CD4-positive, alpha-beta T cell treated with Interleukin-6 at 100 ng/mL for 8 hours (primary cell): Measurements from ENCODE around the gene OSBPL2.

ENCODE experiments used
- DNase-seq: peaks from one replicate; pipeline ENCODE4 v3.0.0-alpha.2; 2020; ENCODE audit warnings: mixed read lengths, low spot score

The OSBPL2 gene

DNA sequence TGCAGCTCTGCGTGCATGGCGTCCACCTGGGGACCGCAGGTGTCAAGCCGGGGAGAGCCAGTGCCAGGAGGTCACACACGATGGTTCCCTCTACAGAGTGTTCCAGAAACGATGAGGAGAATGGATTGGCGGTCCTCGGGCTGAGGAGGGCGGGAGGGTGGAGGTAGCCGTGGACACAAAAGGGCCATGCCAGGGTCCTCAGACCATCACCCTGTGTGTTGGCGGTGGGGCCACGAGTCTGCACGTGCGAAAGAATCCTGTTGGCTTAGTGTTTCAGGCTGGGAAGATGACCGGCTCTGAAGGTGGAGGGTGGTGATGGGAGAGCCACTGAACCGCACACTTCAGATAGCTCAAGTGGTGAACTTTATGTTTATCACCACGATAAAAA is 31.9 kb upstream of the OSBPL2 start:
- DNase-seq, result no peak

- no peak for DNase-seq
Observed at GRCh38 chr20:62208061-62208794, 30.1 kb upstream of the OSBPL2 start.

DNA sequence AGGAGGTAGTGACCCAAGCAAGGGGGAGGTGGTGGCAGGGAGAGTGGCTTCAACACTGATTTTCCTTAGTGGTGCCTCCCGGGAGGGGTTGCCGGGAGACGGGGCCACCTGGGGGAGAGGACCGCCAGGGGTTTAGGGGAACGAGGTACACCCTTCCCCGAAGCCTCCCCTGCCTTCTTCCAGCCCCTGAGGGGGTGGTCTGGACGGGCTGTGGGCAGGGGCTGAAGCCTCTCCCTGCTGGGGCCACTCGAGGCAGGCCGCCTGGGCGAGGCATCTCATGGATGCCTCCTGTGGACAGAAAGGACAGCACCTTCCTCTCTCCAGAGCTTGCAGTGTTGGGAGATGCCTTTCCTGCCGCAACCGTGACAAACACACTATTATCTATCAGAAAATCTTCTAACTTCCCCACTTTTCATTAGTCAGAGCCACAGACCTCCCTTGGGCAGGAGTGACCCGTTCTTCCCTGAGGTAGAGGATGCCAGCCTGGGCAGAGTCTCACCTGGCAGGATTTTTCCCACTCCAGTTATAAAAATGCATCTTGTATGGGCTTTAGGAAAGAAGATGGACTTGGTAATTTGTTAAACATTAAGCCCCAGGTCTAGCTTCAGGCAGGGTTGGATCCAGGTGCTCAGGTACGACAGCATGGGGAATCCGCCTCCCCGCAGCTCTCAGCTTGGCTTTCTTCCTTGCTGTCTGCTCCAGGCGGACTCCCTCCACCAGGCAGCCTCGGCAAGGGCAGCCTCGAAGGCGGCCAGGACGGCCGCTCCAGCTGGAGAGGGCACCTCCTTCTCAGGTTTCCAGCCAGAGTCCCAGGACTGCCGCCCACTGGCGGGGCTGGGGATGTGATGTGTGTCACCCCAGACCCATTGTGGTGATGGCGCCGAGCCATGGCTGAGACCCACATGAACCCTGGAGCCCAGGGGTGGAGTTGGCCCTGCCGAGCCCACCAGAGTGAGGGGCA is 29.2 kb upstream of the OSBPL2 start:
- DNase-seq, result no peak

DNA sequence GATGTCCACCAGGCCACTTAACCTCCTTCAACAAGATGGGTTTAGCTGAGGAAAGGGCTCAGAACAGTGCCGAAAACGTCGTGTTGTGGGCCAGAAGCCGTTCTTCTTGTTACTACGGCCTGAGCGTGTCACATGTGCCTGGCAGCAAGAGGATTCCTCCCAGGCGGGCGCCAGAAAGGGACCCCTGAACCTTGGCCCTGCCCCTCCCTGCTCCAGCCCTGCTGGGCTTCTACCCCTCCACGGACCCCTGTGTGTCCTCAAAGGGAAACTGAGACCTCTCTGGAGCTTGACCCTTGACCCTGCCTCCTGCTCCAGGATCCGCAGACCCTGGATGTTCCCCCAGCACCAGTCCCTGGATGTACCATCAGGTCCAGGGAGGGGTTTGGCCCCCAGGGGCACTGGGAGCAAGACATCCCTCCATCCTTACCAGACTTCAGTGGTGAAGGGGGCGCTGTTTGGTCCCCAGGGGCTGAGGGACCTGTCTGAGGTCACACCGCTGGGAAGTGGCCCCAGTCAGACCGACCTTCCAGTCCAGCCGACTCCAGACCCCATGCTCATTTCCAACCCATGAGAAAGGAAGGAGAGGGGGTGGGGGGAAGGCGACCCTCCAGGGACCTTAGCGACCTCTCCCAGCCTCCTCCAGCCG is 28.3 kb upstream of the OSBPL2 start:
- no peak for DNase-seq

- DNase-seq, result no peak
Observed at GRCh38 chr20:62210496-62210855, 27.8 kb upstream of the OSBPL2 start.

DNA sequence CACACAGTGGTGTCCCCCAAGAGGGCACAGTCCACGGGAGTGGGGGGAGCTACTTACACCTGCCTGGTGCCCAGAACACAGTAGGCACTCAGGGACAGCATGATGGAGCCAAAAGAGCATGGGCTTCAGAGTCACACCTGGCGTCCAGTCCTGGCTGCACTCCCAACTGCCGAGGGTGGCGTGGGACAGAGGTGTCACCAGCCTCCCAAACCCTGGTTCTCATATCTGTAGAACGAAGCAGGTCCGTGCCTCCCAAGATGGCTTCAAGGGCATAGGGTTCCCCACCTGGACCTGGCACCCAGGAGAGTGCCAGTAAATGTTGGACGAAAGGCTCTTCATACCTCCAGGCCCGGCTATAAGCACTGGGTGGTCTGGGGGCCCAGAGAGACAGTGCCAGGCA is 27.1 kb upstream of the OSBPL2 start:
- DNase-seq, result no peak

DNA sequence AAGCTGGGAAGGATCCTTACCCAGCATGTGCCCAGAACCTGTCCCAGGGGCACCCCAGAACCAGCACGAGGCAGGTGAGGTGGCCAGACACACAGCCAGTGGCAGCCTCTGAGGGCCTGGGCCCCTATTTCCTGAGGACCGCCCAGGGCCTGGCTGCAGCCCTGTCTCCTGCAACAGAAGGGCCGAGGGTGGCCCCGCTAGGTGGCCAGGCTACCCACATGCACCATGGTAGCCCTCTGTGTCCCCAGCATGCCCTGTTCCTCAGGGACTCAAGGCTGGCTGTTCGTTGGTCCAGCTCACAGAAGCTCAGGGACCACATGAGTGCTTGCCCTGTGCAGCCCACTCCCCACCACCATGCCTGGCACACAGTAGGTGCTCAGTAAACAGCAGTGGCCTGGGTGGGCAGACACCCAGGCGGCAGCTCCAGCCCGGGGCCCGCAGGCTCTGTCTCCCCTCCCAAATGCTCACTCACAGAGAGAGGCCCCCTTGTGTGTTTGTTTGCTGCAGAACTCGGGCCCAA is 26.5 kb upstream of the OSBPL2 start:
- DNase-seq, result no peak

DNA sequence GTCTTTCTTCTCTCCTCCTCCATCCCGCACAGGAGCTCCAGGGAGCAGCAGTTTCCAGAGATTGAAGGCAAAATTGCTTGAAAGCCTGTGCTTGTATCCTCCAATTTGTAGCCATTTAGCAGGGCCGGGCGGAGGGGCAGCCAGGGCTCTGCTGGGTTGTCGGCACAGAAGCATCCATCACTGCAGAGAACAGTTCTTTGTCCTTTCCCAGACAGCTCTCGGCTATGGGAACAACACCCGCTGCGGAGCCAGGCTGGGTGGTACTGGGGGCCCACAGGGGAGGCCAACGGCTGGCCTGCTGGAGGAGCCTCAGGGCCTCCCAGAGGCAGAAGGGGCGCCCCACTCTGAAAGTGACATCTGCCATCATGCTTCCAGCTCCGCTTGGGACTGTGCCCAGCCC is 26.0 kb upstream of the OSBPL2 start:
- no peak for DNase-seq

DNA sequence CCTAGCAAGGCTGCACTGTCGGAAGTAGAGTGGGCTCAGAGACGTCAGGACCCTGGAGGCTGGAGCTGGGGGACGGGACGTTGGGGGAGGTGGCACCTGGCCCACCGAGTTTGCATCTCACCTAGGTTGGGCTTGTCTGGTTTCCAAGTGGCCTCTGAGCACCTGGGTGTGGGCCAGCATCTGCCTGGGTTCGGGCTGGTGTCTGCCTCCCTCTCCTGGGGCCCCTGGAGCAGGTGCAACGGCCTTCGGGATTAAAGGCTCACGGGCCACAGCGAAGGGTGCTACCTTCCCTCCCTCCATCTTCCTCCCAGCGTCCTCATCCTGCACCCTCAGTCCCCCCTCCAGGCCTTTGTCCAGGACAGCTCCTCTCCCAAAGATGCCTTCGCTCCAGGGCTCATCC is 24.3 kb upstream of the OSBPL2 start:
- no peak for DNase-seq

DNA sequence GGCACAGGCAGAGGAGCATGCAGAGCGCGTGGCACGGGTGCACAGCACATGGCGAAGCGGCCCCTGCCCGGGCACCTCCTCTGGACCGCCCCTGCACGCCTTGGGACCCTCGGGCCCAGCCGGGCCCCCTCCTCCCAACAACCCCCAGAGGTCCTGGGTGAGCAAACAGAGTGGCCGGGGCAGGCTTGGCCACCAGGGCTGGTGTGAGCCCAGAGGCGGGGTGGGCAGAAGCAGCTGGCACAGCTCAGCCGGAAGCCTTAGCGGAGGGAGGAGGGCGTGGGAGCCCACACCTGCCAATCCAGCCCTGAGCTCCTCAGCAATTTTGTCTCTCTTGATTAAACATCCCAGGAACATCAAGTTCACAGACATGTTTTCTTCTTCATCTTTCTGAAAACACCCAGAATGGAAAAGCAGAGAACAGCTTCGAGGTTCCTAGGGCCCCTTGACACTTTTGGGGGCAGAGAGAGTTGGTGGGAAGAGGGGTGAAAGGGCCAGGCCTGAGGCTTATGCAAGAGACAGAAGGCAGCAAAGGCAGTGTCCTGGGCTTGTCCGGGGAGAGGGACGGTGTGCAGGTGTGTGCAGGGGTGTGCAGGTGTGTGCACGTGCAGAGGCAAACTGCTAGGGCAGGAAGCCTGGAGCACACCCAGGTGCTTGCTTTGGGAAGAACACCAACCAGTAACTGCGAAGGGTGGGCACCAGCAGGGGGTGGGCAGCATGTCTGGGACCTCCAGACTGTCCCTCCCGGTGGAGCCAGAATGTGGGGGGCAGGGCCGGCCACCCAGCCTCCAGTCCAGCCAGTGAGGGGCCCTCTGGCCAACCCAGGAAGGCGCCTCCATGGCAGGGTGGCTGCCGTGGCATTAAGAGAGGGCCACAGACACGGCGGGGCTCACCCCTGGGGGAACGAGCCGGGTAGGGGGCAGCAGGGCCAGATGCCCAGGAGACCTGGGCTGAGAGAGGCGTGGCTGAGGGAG is 23.0 kb upstream of the OSBPL2 start:
- no peak for DNase-seq

DNA sequence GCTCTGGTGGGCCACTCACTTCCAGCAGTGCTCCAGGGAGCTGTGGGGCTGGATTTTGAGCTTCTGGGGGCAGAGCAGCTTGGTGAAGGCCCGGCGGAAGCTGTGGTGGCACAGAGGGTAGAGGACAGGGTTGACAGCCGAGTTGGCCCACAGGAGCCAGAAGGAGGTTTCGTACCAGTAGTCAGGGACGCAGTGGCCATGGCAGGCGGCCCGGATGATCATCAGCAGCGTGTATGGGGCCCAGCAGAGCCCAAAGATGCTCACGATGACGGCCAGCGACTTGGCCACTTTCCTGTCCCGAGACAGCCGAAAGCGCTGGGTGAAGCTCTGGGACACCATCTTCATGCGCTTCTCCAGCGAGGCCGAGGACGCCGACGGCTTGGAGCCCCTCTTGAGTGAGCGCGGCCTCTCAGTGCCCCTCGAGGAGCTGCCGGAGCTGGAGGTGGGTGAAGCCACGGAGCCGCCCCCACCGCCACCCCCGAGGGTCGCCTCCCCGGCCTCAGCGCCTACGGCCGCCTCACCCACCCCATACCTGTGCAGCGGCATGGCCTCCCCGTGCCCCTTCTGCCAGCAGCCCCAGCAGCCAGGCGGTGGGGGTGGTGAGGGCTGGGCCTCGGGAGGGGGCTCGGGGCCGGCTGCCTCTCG is 22.2 kb upstream of the OSBPL2 start:
- DNase-seq, result no peak

GRCh38 chr20:62216636-62217566 is 21.4 kb upstream of the OSBPL2 start:
- DNase-seq, result no peak

DNA sequence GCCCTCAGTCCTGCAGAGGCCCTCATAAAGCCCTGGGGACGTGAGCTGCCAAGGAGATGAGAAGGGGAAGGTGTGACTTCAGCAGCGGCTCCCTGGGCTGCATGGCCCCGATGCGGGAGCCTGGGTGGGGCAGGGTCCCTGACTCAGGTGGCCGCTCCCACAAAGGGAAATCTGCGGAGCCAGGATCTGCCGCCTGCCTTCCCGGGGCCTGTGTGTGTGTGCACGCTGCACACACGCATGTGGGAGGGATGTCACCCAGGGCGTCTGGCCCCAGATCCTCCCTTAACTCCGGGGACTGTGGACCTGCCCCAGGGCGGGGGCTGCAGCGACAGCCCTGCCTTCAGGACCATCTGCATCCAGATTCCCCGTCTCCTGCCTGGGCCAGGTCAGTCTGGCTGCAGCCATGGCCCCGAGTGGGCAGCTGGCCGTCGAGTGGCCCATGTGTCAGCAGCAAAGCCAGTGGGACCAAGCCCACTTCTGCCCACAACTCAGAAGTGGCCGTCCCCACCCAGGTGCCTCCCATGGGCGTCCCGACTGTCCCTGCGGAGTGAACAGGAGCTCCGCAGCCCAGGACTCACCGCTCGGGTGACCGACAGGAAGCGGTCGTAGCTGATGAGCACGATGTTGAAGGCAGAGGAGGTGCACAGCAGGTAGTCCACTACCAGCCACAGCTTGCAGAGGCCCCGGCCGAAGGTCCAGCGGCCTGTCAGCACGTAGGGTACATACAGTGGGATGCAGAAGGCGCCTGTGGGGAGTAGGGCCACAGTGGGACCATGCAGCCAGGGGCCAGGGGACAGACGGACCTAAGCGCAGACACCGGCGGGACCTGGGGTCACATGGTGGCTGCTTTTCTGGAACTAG is 20.2 kb upstream of the OSBPL2 start:
- no peak for DNase-seq

DNA sequence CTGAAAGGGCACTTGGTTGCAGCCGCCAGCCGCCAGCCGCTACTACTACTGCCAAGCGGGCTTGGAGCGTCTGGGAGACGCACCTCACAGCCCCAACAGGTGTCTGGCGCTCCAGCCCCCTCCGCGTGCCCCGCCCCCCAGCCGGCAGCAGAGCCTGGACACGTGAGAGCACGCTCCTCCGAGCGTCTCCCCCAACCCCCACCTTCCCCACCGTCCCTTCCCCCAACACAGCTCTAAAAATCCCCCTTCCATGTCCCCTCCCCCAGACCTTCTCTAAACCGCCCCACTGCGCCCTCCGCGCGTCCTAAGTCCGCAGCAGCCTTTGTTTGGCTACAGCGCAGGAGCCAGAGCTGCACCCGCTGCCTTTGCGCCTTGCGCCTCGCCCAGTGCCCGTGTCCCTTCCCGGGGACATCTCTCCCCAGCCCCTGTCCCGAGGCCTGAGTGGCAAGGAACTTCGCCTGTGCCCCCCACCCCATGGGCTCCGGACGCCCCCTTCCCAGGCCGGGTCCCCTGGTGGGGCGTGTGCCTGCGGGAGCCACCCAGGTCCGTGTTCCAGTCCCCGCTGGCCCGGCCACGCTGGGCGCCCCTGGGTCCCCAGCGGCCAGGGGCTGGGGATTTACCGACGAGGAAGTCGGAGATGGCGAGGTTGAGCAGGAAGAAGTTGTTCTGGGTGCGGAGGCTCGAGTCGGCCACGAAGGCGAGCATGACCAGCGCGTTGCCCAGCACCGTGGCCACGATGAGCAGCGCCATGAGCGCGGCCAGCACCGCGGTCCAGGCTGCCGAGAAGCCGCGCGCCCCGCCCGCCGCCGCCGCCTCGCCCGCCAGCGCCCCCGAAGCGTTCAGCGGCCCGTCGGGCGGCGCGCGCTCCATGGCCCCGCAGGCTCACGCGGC is 19.0 kb upstream of the OSBPL2 start:
- no peak for DNase-seq

DNA sequence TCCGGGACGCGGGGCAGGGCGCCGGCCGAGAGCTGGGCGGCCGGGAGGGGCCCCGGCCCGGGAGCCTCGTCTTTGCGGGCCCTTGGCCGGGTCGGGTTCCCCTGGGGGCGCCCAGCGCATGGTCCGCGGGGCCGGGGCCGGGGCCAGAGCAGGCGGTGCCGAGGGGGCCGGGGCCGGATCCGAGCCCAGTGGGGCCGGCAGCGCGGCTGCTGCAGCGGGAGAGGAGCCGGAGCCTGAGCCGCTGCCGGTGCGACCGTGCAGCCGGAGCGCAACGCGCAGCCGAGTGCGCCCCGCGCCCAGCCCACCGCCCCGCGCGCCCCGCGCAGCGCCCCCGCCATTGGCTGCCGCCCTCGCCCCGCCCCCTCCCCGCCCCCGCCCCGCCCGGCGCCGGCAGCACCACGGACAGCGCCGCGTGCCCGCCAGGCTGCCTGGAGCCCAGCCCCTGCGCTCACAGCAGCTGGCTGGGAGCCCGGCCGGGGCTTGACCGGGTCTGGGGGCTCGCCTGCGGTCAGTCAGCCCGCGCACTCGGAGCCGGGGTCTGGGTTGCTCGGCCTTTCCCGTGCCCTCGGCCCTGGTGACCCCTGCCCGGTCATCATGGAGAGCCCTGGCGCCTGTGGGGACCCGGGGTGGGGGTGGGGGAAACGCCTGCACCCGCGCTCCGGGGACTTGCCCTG is 18.2 kb upstream of the OSBPL2 start, which contains the start of gene HRH3:
TSS of gene HRH3 (minus strand) at position 287 of the 674 bp plus-strand sequence. CDS start 308 bp downstream, outside the sequence.
- DNase-seq, result peak; percentile 11

DNA sequence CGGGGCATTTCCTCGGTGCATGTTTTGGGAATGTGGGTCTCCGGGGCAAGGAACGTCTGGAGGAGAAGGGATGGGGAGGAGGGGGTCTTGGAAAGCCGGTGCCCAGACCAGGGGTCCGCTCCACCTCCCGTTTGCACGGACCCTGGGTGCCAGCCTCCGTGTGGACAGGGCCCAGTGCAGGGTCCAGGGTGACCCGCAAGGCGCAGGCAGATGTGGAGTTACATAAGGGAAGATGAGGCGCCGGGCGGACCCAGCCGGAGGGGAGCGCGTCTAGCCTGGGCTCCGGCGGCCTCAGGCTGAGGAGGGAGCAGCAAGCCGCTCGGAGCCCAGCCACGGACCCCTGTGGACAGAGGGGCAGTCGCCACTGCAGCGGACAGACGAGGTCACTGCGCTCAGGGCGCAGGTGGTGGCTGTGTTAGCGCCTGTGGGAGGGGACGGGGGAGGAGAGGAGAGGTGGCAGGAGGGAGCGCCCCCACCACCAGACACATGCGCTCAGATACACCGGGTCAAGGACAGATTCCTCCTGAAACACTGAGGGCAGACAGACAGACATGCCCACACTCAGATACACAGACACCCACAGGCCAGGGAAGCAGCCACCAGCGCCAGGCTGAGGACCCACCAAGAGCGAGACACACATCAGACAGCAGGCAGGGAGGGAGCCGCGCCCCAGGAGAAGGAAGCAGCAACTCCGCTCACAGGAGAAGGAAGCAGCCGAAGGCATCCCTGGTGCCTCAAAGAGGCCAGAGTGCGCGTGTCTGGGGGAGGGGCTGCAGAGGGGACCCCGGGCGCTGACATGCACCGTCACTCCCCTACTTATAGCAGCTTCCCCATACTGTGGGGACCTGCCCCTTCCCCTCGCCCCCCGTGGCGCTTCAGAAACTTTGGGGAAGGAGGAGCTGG is 17.4 kb upstream of the OSBPL2 start:
- DNase-seq, result no peak
